ENCODE measurements around the gene MRAP. TPM values are rescaled to one million over a fixed set of nuclear protein-coding genes. Genes with fewer than 3 reads are reported as not detected.

Gene MRAP
- total and polyA plus RNA-seq, 7 experiments from 2014 or later, result not detected

- Mint-ChIP-seq H3K27ac (no peak overlapping the region), H3K9me3 (peaks cover 0 to 6% (median 0%) of the 10 kb centered on the region in 11 donors), H3K36me3 (peaks cover 0 to 16% (median 0%) of the 10 kb centered on the region in 5 donors), H3K27me3 (no peaks in the 10 kb centered on the region), H3K4me3 (peak overlapping the region in 5 of 10 donors; percentile 32 to 60 (median 54)), H3K4me1 (peaks cover 8 to 36% (median 33%) of the 10 kb centered on the region in 7 donors)
- Histone ChIP-seq H3K9me3 (ENCODE audit: control insufficient read depth in 2 of 3, low read length in 3 of 3) (no peaks in the 10 kb centered on the region), H3K36me3 (ENCODE audit: control insufficient read depth in 2 of 3, insufficient read depth in 3 of 3, low read length in 3 of 3) (peaks cover 0 to 21% (median 0%) of the 10 kb centered on the region in 3 experiments), H3K27me3 (ENCODE audit: control insufficient read depth in 2 of 2, insufficient read depth in 2 of 2, low read length in 2 of 2) (no peaks in the 10 kb centered on the region), H3K27ac (ENCODE audit: low read depth, low read length) (no peak overlapping the region), H3K4me3 (ENCODE audit: low read length) (no peak overlapping the region), H3K4me1 (ENCODE audit: control insufficient read depth in 2 of 2, insufficient read depth in 2 of 2, low read length in 2 of 2) (peaks cover 14 to 16% of the 10 kb centered on the region in 2 donors)
- POLR2A ChIA-PET, result interaction anchor here (0.6 kb wide), 2 partner anchors 14 to 647 kb away, joined by 3 to 4 read pairs; no protein-coding TSS in a partner anchor
- CTCF ChIA-PET, result no interaction called here
- intact Hi-C loops (cut with micrococcal nuclease), result loop anchor here (5.0 kb wide), 5 partner anchors 326 to 1366 kb away; partner anchors contain the start of genes CRYZL1 (in 1 of the 2), ITSN1 (in 1 of the 2), PAXBP1 (in 1 of the 2) and SYNJ1 (in 1 of the 2)
- ATAC-seq (no peak), DNase-seq (no peak)
Measured at GRCh38 chr21:32276671-32277070, 22.0 kb upstream of the MRAP start.

DNA sequence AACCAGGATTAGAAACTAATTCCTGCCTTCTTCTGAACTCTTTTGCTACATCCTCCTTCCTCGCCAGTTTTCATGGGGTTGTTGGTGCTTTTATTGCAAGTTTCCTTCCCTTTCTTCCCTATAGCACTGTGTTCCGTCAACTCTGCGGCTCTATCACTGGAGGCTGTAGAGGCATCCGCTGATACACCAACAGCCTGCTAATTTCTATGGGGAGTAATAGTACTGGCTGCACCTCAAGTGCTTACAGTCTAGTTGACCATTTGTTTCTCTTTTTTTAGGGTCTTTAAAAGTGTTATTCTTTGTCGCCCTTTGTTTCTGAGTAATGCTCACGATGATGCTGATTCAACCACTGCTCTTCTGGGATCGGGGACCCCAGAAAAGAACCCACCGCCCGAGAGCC lies 20.6 kb upstream of the MRAP start:
- Mint-ChIP-seq H3K27ac (peak overlapping the region; percentile 7 to 96 (median 84)), H3K4me3 (peak overlapping the region; percentile 95 to 100 (median 98)), H3K36me3 (peaks cover 0 to 14% (median 4%) of the 10 kb centered on the region in 5 donors), H3K9me3 (peaks cover 0 to 6% (median 0%) of the 10 kb centered on the region in 11 donors), H3K27me3 (no peaks in the 10 kb centered on the region), H3K4me1 (peaks cover 8 to 36% (median 33%) of the 10 kb centered on the region in 7 donors)
- Histone ChIP-seq H3K9me3 (ENCODE audit: control insufficient read depth in 2 of 3, low read length in 3 of 3) (no peaks in the 10 kb centered on the region), H3K27me3 (ENCODE audit: control insufficient read depth in 2 of 2, insufficient read depth in 2 of 2, low read length in 2 of 2) (no peaks in the 10 kb centered on the region), H3K4me1 (ENCODE audit: control insufficient read depth in 2 of 2, insufficient read depth in 2 of 2, low read length in 2 of 2) (peaks cover 14 to 16% of the 10 kb centered on the region in 2 donors), H3K27ac (ENCODE audit: low read depth, low read length) (peak overlapping the region; percentile 70), H3K36me3 (ENCODE audit: control insufficient read depth in 2 of 3, insufficient read depth in 3 of 3, low read length in 3 of 3) (peaks cover 0 to 13% (median 0%) of the 10 kb centered on the region in 3 experiments), H3K4me3 (ENCODE audit: low read length) (peak overlapping the region; percentile 90)
- ChIA-PET POLR2A (no interaction called here), CTCF (no interaction called here)
- ATAC-seq (no peak), DNase-seq (peak in 1 of 9 donors; percentile 0)
- intact Hi-C loops (cut with micrococcal nuclease), result loop anchor here (2.0 to 5.0 kb wide), 10 partner anchors 291 to 1365 kb away; partner anchors contain the start of genes ITSN1 (in 2 of the 2), CRYZL1 (in 1 of the 2), PAXBP1 (in 1 of the 2) and SCAF4 (in 1 of the 2)

GRCh38 chr21:32278518-32279376 lies 19.9 kb upstream of the MRAP start, which contains the start of gene MIS18A:
Gene MIS18A (minus strand): TSS chr21:32279049. CDS start chr21:32279014, 35 bp downstream.
- peaks cover 0 to 8% (median 0%) of the 10 kb centered on the region in 3 experiments for H3K36me3 ChIP-seq (ENCODE audit: control insufficient read depth in 2 of 3, insufficient read depth in 3 of 3, low read length in 3 of 3)
- intact Hi-C loops (cut with micrococcal nuclease), result loop anchor here (1.0 to 5.0 kb wide), 16 partner anchors 114 to 1364 kb away; partner anchors contain the start of genes ITSN1 (in 2 of the 2), SCAF4 (in 2 of the 2), SYNJ1 (in 2 of the 2) and CFAP298 (in 1 of the 2)
- peak within 1 kb of the TSS; percentile 70 for H3K27ac ChIP-seq (ENCODE audit: low read depth, low read length)
- POLR2A ChIA-PET, result interaction anchor here (0.5 to 0.7 kb wide), 3 partner anchors 9 to 477 kb away, joined by 3 read pairs; no protein-coding TSS in a partner anchor
- H3K27me3 ChIP-seq (ENCODE audit: control insufficient read depth in 2 of 2, insufficient read depth in 2 of 2, low read length in 2 of 2), result no peaks in the 10 kb centered on the region
- H3K9me3 Mint-ChIP-seq, result peaks cover 0 to 6% (median 0%) of the 10 kb centered on the region in 11 donors
- H3K4me3 Mint-ChIP-seq, result peak within 1 kb of the TSS; percentile 95 to 100 (median 98)
- H3K4me3 ChIP-seq (ENCODE audit: low read length), result peak within 1 kb of the TSS; percentile 90
- peak; percentile 92 to 98 (median 95) for DNase-seq
- H3K9me3 ChIP-seq (ENCODE audit: control insufficient read depth in 2 of 3, low read length in 3 of 3), result no peaks in the 10 kb centered on the region
- peak within 1 kb of the TSS; percentile 90 to 97 (median 94) for H3K27ac Mint-ChIP-seq
- ATAC-seq, result peak; percentile 97
- H3K27me3 Mint-ChIP-seq, result no peaks in the 10 kb centered on the region
- H3K36me3 Mint-ChIP-seq, result peaks cover 0 to 14% (median 4%) of the 10 kb centered on the region in 5 donors
- H3K4me1 ChIP-seq (ENCODE audit: control insufficient read depth in 2 of 2, insufficient read depth in 2 of 2, low read length in 2 of 2), result peaks cover 14 to 16% of the 10 kb centered on the region in 2 donors
- CTCF ChIA-PET, result interaction anchor here (1.2 kb wide), 1 partner anchor 9 kb away, joined by 3 read pairs; no protein-coding TSS in a partner anchor
- peaks cover 8 to 36% (median 33%) of the 10 kb centered on the region in 7 donors for H3K4me1 Mint-ChIP-seq

GRCh38 chr21:32279377-32279680 lies 19.3 kb upstream of the MRAP start:
- peak overlapping the region; percentile 90 for H3K4me3 ChIP-seq (ENCODE audit: low read length)

DNA sequence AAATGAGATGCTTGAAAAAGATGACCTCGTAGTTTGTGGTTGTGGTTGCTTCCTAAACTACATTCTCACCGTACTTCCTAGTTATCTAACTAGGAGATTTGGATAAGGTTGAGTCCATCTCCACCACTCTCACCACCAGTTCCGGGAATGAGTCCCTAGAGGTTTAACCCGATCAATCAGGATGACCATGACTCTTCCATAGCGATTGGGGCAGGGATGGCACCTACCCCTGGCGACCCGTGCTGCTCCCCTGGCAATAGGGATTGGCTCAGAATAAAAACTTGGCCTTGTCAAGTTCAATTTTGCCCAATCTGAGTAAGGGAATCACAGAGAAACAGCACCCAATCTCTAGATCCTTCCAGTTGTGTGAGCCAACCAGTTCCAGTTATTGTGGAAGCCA lies 17.1 kb upstream of the MRAP start:
- H3K27ac ChIP-seq (ENCODE audit: low read depth, low read length), result no peak overlapping the region
- ChIA-PET POLR2A (no interaction called here), CTCF (no interaction called here)
- Mint-ChIP-seq H3K4me1 (peaks cover 8 to 29% (median 25%) of the 10 kb centered on the region in 7 donors), H3K27ac (peak overlapping the region in 1 of 9 donors; percentile 69), H3K9me3 (peaks cover 0 to 7% (median 0%) of the 10 kb centered on the region in 11 donors), H3K27me3 (no peaks in the 10 kb centered on the region), H3K4me3 (peak overlapping the region in 1 of 10 donors; percentile 51), H3K36me3 (peaks cover 0 to 4% (median 3%) of the 10 kb centered on the region in 5 donors)
- no peak for DNase-seq
- no peaks in the 10 kb centered on the region for H3K27me3 ChIP-seq (ENCODE audit: control insufficient read depth in 2 of 2, insufficient read depth in 2 of 2, low read length in 2 of 2)
- intact Hi-C loops (cut with micrococcal nuclease), result no loop called here
- peaks cover 14 to 16% of the 10 kb centered on the region in 2 donors for H3K4me1 ChIP-seq (ENCODE audit: control insufficient read depth in 2 of 2, insufficient read depth in 2 of 2, low read length in 2 of 2)
- peaks cover 0 to 6% (median 0%) of the 10 kb centered on the region in 3 experiments for H3K36me3 ChIP-seq (ENCODE audit: control insufficient read depth in 2 of 3, insufficient read depth in 3 of 3, low read length in 3 of 3)
- no peaks in the 10 kb centered on the region for H3K9me3 ChIP-seq (ENCODE audit: control insufficient read depth in 2 of 3, low read length in 3 of 3)
- no peak for ATAC-seq
- H3K4me3 ChIP-seq (ENCODE audit: low read length), result no peak overlapping the region

More at GRCh38 chr21:32279377-32279680, 19.3 kb upstream of the MRAP start:
- peak overlapping the region; percentile 95 to 100 (median 98) for H3K4me3 Mint-ChIP-seq
- H3K9me3 ChIP-seq (ENCODE audit: control insufficient read depth in 2 of 3, low read length in 3 of 3), result no peaks in the 10 kb centered on the region
- no peaks in the 10 kb centered on the region for H3K27me3 ChIP-seq (ENCODE audit: control insufficient read depth in 2 of 2, insufficient read depth in 2 of 2, low read length in 2 of 2)
- intact Hi-C loops (cut with micrococcal nuclease), result loop anchor here (1.0 to 5.0 kb wide), 16 partner anchors 113 to 1363 kb away; partner anchors contain the start of genes ITSN1 (in 2 of the 2), SCAF4 (in 2 of the 2), SYNJ1 (in 2 of the 2) and CFAP298 (in 1 of the 2)
- peaks cover 14 to 16% of the 10 kb centered on the region in 2 donors for H3K4me1 ChIP-seq (ENCODE audit: control insufficient read depth in 2 of 2, insufficient read depth in 2 of 2, low read length in 2 of 2)
- DNase-seq (no peak), ATAC-seq (no peak)
- peaks cover 0 to 6% (median 0%) of the 10 kb centered on the region in 11 donors for H3K9me3 Mint-ChIP-seq
- CTCF ChIA-PET, result interaction anchor here (1.2 kb wide), 1 partner anchor 10 kb away, joined by 3 read pairs; no protein-coding TSS in a partner anchor
- H3K27me3 Mint-ChIP-seq, result no peaks in the 10 kb centered on the region
- peaks cover 0 to 14% (median 4%) of the 10 kb centered on the region in 5 donors for H3K36me3 Mint-ChIP-seq
- POLR2A ChIA-PET, result interaction anchor here (0.5 to 0.7 kb wide), 3 partner anchors 10 to 477 kb away, joined by 3 read pairs; no protein-coding TSS in a partner anchor
- peak overlapping the region; percentile 70 for H3K27ac ChIP-seq (ENCODE audit: low read depth, low read length)
- H3K27ac Mint-ChIP-seq, result peak overlapping the region; percentile 90 to 97 (median 94)
- H3K36me3 ChIP-seq (ENCODE audit: control insufficient read depth in 2 of 3, insufficient read depth in 3 of 3, low read length in 3 of 3), result peaks cover 0 to 6% (median 0%) of the 10 kb centered on the region in 3 experiments
- peaks cover 8 to 36% (median 33%) of the 10 kb centered on the region in 7 donors for H3K4me1 Mint-ChIP-seq

GRCh38 chr21:32282992-32283391 lies 15.7 kb upstream of the MRAP start:
- H3K27me3 ChIP-seq (ENCODE audit: control insufficient read depth in 2 of 2, insufficient read depth in 2 of 2, low read length in 2 of 2), result no peaks in the 10 kb centered on the region
- POLR2A ChIA-PET, result no interaction called here
- Mint-ChIP-seq H3K27me3 (no peaks in the 10 kb centered on the region), H3K4me1 (peaks cover 8 to 25% (median 22%) of the 10 kb centered on the region in 7 donors), H3K27ac (no peak overlapping the region), H3K4me3 (no peak overlapping the region), H3K36me3 (peaks cover 0 to 4% (median 3%) of the 10 kb centered on the region in 5 donors), H3K9me3 (peaks cover 0 to 7% (median 0%) of the 10 kb centered on the region in 11 donors)
- no peak overlapping the region for H3K27ac ChIP-seq (ENCODE audit: low read depth, low read length)
- ATAC-seq, result no peak
- no peak overlapping the region for H3K4me3 ChIP-seq (ENCODE audit: low read length)
- peaks cover 0 to 6% (median 0%) of the 10 kb centered on the region in 3 experiments for H3K36me3 ChIP-seq (ENCODE audit: control insufficient read depth in 2 of 3, insufficient read depth in 3 of 3, low read length in 3 of 3)
- CTCF ChIA-PET, result no interaction called here
- no peaks in the 10 kb centered on the region for H3K9me3 ChIP-seq (ENCODE audit: control insufficient read depth in 2 of 3, low read length in 3 of 3)
- peaks cover 11 to 12% of the 10 kb centered on the region in 2 donors for H3K4me1 ChIP-seq (ENCODE audit: control insufficient read depth in 2 of 2, insufficient read depth in 2 of 2, low read length in 2 of 2)
- intact Hi-C loops (cut with micrococcal nuclease), result no loop called here
- no peak for DNase-seq
